GM12891 (cell line): ENCODE measurements around the gene PRRC2A.

Experiments
- POLR2A ChIP-seq: IDR thresholded peaks from 2 replicates; pipeline ENCODE4 v1.6.1; 2011; ENCODE audit warnings: low read depth, low read length, control low read depth
- TAF1 ChIP-seq: IDR thresholded peaks from 2 replicates; pipeline ENCODE4 v1.6.1; 2011; ENCODE audit warnings: low read depth, low read length, control low read depth

DNA sequence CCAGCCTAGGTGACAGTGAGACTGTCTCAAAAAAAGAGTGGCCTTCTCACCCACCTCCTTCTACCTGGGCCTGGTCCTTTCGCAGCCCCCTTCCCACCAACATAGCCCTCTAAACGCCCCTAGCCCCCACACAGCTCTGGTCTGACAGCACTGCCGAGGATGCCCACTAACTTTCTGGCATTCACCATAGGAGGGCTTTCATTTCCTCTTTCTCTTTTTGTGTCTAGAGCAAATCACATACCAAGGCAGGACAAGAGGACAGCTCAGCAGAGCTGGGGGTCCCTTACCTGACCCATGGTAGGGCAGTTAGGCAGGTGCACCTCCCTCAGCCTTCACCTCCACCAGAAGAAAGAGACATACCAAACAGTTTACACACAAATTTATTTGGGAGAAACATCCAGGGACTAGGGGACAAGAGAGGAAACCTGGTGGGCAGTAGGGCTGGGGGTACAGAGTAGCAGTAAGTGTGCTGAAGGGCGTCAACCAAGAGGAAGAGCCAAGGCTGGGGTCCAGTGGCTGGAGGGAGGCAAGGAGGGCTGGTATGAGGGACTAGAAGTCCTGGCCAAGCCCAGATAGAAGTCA lies 55.9 kb downstream of the PRRC2A start:
- TF ChIP-seq TAF1 (no peak), POLR2A (no peak; the same call in 1 of the 2 replicates)
